ENCODE data around the gene RGS1.

Gene RGS1

GRCh38 chr1:192545896-192546521 is 29.6 kb upstream of the RGS1 start:
- Histone ChIP-seq H3K4me1 (ENCODE audit: control insufficient read depth, insufficient read depth, low read length) (no peaks in the 10 kb centered on the region; the same call in 1 of the 2 replicates), H3K4me3 (ENCODE audit: low read depth, low read length) (no peak overlapping the region), H3K36me3 (ENCODE audit: control insufficient read depth in 2 of 2, insufficient read depth in 1 of 2, low read length in 2 of 2) (no peaks in the 10 kb centered on the region), H3K27ac (ENCODE audit: extremely low read depth, low read depth, low read length) (no peak overlapping the region), H3K9me3 (ENCODE audit: control insufficient read depth, insufficient read depth, low read depth, low read length) (no peaks in the 10 kb centered on the region)
- POLR2A ChIA-PET = no interaction called here
- TF ChIP-seq ZNF398 (tag by site-specific recombination; IDR thresholded peaks at IDR 0.05) (no peak), GLIS2 (tag by site-specific recombination; IDR thresholded peaks at IDR 0.05) (no peak), KLF8 (tag by site-specific recombination; IDR thresholded peaks at IDR 0.05) (no peak), ZNF426 (tag by site-specific recombination; IDR thresholded peaks at IDR 0.05) (no peak), EGR2 (tag by site-specific recombination; IDR thresholded peaks at IDR 0.05; ENCODE audit: low read depth) (no peak), ZNF768 (tag by site-specific recombination; IDR thresholded peaks at IDR 0.05) (no peak), TCF7L2 (IDR thresholded peaks at IDR 0.05; ENCODE audit: borderline replicate concordance, low read depth, low read length) (no peak), SCRT1 (tag by site-specific recombination; IDR thresholded peaks at IDR 0.05; ENCODE audit: borderline replicate concordance) (no peak), ZEB2 (tag by site-specific recombination; IDR thresholded peaks at IDR 0.05) (no peak), IKZF3 (tag by site-specific recombination; IDR thresholded peaks at IDR 0.05) (no peak), ZNF239 (tag by site-specific recombination; IDR thresholded peaks at IDR 0.05) (no peak), ZNF626 (tag by site-specific recombination; IDR thresholded peaks at IDR 0.05) (no peak), ZNF777 (tag by site-specific recombination; IDR thresholded peaks at IDR 0.05; ENCODE audit: borderline replicate concordance) (no peak), ZSCAN4 (tag by site-specific recombination; IDR thresholded peaks at IDR 0.05) (no peak), ZNF140 (tag by site-specific recombination; IDR thresholded peaks at IDR 0.05) (no peak)
- TF ChIP-seq, protein P1, sequence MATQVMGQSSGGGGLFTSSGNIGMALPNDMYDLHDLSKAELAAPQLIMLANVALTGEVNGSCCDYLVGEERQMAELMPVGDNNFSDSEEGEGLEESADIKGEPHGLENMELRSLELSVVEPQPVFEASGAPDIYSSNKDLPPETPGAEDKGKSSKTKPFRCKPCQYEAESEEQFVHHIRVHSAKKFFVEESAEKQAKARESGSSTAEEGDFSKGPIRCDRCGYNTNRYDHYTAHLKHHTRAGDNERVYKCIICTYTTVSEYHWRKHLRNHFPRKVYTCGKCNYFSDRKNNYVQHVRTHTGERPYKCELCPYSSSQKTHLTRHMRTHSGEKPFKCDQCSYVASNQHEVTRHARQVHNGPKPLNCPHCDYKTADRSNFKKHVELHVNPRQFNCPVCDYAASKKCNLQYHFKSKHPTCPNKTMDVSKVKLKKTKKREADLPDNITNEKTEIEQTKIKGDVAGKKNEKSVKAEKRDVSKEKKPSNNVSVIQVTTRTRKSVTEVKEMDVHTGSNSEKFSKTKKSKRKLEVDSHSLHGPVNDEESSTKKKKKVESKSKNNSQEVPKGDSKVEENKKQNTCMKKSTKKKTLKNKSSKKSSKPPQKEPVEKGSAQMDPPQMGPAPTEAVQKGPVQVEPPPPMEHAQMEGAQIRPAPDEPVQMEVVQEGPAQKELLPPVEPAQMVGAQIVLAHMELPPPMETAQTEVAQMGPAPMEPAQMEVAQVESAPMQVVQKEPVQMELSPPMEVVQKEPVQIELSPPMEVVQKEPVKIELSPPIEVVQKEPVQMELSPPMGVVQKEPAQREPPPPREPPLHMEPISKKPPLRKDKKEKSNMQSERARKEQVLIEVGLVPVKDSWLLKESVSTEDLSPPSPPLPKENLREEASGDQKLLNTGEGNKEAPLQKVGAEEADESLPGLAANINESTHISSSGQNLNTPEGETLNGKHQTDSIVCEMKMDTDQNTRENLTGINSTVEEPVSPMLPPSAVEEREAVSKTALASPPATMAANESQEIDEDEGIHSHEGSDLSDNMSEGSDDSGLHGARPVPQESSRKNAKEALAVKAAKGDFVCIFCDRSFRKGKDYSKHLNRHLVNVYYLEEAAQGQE (tag by site-specific recombination; IDR thresholded peaks at IDR 0.05) = no peak
- TF ChIP-seq, protein P2, sequence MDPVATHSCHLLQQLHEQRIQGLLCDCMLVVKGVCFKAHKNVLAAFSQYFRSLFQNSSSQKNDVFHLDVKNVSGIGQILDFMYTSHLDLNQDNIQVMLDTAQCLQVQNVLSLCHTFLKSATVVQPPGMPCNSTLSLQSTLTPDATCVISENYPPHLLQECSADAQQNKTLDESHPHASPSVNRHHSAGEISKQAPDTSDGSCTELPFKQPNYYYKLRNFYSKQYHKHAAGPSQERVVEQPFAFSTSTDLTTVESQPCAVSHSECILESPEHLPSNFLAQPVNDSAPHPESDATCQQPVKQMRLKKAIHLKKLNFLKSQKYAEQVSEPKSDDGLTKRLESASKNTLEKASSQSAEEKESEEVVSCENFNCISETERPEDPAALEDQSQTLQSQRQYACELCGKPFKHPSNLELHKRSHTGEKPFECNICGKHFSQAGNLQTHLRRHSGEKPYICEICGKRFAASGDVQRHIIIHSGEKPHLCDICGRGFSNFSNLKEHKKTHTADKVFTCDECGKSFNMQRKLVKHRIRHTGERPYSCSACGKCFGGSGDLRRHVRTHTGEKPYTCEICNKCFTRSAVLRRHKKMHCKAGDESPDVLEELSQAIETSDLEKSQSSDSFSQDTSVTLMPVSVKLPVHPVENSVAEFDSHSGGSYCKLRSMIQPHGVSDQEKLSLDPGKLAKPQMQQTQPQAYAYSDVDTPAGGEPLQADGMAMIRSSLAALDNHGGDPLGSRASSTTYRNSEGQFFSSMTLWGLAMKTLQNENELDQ (tag by site-specific recombination; IDR thresholded peaks at IDR 0.05; ENCODE audit: low read depth) = no peak
- CTCF ChIA-PET = interaction anchor here (0.6 kb wide), 1 partner anchor 38 kb away, joined by 4 read pairs; no protein-coding TSS in a partner anchor

Data from HEK293 (cell line).